Parathyroid adenoma (tissue), 2 donors: ENCODE data around the gene UBE3A.

ENCODE experiments used
- H2AFZ ChIP-seq: fragments of 300-600 bp; sonication (generic); one replicate; pipeline ENCODE4 v1.7.0; 2017; ENCODE audit warnings: antibody characterized with exemption, mild to moderate bottlenecking
- H3K27ac ChIP-seq: fragments of 300-600 bp; sonication (generic); one replicate; pipeline ENCODE4 v1.7.0; 2017
- H3K27me3 ChIP-seq: fragments of 300-600 bp; sonication (generic); one replicate; pipeline ENCODE4 v1.7.0; 2017; ENCODE audit warnings: low read length; ENCODE audit not compliant: control insufficient read depth, insufficient read depth
- H3K36me3 ChIP-seq: fragments of 300-600 bp; sonication (generic); one replicate; pipeline ENCODE4 v1.7.0; 2017; ENCODE audit warnings: low read length; ENCODE audit not compliant: control insufficient read depth, insufficient read depth
- H3K4me1 ChIP-seq: fragments of 300-600 bp; sonication (generic); one replicate; pipeline ENCODE4 v1.7.0; 2017; ENCODE audit warnings: control low read depth
- H3K4me2 ChIP-seq: fragments of 300-600 bp; sonication (generic); one replicate; pipeline ENCODE4 v1.7.0; 2017; ENCODE audit warnings: low read length
- H3K4me3 ChIP-seq: fragments of 300-600 bp; sonication (generic); one replicate; pipeline ENCODE4 v1.7.0; 2017; ENCODE audit warnings: low read depth, low read length
- H3K79me2 ChIP-seq: fragments of 300-600 bp; sonication (generic); one replicate; pipeline ENCODE4 v1.7.0; 2017; ENCODE audit warnings: control low read depth
- H3K9ac ChIP-seq: fragments of 300-600 bp; sonication (generic); one replicate; pipeline ENCODE4 v1.7.0; 2017; ENCODE audit warnings: mild to moderate bottlenecking
- H3K9me3 ChIP-seq: fragments of 300-600 bp; sonication (generic); one replicate; pipeline ENCODE4 v1.7.0; 2017; ENCODE audit warnings: low read length; ENCODE audit not compliant: control insufficient read depth
- TF ChIP-seq, protein P1 (sequence below): fragments of 300-600 bp; sonication (generic); IDR thresholded peaks from one replicate; pipeline ENCODE4 v1.7.0; 2017; ENCODE audit warnings: antibody characterized with exemption, mild to moderate bottlenecking
- donor health status: primary hyperparathyroidism.

Gene UBE3A

DNA sequence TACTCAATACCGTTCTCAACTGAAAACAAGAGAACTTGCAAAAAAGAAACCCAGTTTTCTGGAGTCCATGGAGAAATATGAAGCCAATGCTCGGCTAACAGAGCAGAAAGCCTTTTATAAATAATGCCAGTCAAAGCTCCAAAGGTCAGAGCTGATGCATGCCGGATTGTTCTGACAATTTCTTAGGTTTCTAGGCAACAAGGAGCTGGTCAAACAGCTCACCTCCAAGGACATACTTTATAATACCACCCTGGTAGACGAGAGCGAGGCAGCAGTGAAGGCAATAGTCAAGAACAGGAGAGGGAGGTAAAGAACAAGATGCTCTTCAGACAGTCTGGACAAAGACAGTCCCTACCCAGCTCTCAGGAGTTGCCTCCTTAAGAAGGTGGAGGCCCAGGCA, 111.1 kb downstream of the UBE3A start:
- H3K4me3 ChIP-seq = no peak overlapping the region
- H3K79me2 ChIP-seq = no peaks in the 10 kb centered on the region
- TF ChIP-seq, protein P1, sequence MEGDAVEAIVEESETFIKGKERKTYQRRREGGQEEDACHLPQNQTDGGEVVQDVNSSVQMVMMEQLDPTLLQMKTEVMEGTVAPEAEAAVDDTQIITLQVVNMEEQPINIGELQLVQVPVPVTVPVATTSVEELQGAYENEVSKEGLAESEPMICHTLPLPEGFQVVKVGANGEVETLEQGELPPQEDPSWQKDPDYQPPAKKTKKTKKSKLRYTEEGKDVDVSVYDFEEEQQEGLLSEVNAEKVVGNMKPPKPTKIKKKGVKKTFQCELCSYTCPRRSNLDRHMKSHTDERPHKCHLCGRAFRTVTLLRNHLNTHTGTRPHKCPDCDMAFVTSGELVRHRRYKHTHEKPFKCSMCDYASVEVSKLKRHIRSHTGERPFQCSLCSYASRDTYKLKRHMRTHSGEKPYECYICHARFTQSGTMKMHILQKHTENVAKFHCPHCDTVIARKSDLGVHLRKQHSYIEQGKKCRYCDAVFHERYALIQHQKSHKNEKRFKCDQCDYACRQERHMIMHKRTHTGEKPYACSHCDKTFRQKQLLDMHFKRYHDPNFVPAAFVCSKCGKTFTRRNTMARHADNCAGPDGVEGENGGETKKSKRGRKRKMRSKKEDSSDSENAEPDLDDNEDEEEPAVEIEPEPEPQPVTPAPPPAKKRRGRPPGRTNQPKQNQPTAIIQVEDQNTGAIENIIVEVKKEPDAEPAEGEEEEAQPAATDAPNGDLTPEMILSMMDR = no peak
- H3K27ac ChIP-seq = no peak overlapping the region
- no peaks in the 10 kb centered on the region for H3K4me1 ChIP-seq
- H2AFZ ChIP-seq = no peak overlapping the region
- H3K4me2 ChIP-seq = no peak overlapping the region
- no peak overlapping the region for H3K9ac ChIP-seq
- H3K36me3 ChIP-seq = no peaks in the 10 kb centered on the region
- H3K27me3 ChIP-seq = no peaks in the 10 kb centered on the region
- H3K9me3 ChIP-seq = no peaks in the 10 kb centered on the region

DNA sequence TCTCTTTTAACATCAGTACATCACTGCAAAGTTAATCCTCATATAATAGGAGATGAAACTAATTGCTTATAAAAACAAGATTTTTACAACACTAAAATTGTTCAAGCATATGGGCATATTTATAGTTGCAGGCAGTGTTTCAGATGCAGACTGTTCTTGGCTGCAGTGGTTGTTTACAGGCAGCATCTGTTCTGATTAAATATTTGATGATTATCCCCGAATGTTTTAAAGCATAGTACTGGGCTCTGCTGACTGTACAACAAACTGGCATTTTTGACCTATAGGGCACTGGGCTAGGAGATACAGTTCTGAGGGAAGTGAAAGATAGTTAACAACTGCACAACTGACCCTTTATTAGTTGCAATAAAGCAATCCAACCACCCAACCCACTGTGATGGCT, 113.6 kb downstream of the UBE3A start:
- Histone ChIP-seq H3K4me3 (no peak overlapping the region), H3K27ac (no peak overlapping the region), H3K79me2 (no peaks in the 10 kb centered on the region), H3K9ac (no peak overlapping the region), H3K4me1 (no peaks in the 10 kb centered on the region), H3K4me2 (no peak overlapping the region), H3K9me3 (no peaks in the 10 kb centered on the region), H3K36me3 (no peaks in the 10 kb centered on the region), H2AFZ (no peak overlapping the region), H3K27me3 (no peaks in the 10 kb centered on the region)
- TF ChIP-seq, protein P1 = no peak

DNA sequence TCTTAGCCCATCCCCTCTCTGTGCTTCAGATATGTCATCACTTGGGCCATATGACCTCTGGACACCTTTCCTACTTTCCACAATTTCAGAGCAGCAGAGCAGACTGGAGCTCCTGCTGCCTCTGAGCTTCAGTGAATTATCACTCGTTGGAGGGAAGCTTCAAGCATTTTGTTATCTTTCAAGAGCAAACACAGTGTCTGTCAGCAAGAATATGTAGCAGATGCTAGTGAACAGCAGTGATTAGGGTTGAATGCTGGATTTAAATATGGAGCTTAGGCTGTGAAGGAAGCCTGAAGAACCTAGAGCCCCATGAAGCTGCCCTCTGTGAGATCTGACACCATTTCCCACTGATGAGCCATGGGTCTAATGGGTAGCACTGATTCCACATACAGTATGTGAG, 115.4 kb downstream of the UBE3A start:
- Histone ChIP-seq H3K4me2 (no peak overlapping the region), H3K79me2 (no peaks in the 10 kb centered on the region), H3K4me3 (no peak overlapping the region), H3K27ac (no peak overlapping the region), H3K9me3 (peaks cover 3% of the 10 kb centered on the region), H2AFZ (no peak overlapping the region), H3K4me1 (no peaks in the 10 kb centered on the region), H3K27me3 (no peaks in the 10 kb centered on the region), H3K36me3 (no peaks in the 10 kb centered on the region), H3K9ac (no peak overlapping the region)
- TF ChIP-seq, protein P1 = no peak

DNA sequence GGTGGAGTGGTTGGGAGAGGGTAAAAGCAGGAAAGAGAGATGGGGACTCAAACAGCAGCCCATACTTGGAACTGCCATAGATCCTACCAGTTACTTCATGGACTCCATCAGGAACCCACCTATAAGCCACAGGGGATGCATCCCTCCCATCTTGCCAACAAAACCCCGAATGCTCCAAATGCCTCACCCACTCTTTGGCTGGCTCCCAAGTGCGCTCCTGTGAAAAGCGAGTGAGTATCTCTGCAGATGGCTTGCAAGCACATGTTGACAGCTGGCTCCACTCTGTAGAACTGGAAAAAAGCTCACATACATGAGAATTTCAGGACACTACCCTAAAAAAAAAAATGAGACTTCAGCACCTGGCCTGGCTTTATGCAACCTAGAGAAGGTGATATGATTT, 151.0 kb downstream of the UBE3A start:
- no peak overlapping the region for H3K4me3 ChIP-seq
- no peak overlapping the region for H3K9ac ChIP-seq
- H3K4me1 ChIP-seq = no peaks in the 10 kb centered on the region
- no peak overlapping the region for H3K27ac ChIP-seq
- no peaks in the 10 kb centered on the region for H3K9me3 ChIP-seq
- H3K36me3 ChIP-seq = no peaks in the 10 kb centered on the region
- TF ChIP-seq, protein P1 = no peak
- no peaks in the 10 kb centered on the region for H3K27me3 ChIP-seq
- H2AFZ ChIP-seq = no peak overlapping the region
- H3K79me2 ChIP-seq = no peaks in the 10 kb centered on the region
- H3K4me2 ChIP-seq = no peak overlapping the region
